Measurements from ENCODE around the gene CUL4A.

- TF ChIP-seq CTCF (IDR thresholded peaks at IDR 0.05; ENCODE audit: poor library complexity, severe bottlenecking) (no peak), EP300 (conservative IDR thresholded peaks at IDR 0.05; ENCODE audit: poor library complexity, severe bottlenecking) (no peak)
Measured at GRCh38 chr13:113273321-113273720, 63.9 kb downstream of the CUL4A start.
